NCI-H187 treated with DMSO at 0.1 percent for 48 hours (cell line): ENCODE results near the gene ALDH9A1.
"Not testable (repeated sequence)": the region's sequence is repeated elsewhere in the genome, so short reads cannot be mapped to it uniquely, and the experiment has no call there.

Experiments used
- DNase-seq: peaks from one replicate; lab custom pipeline; 2025; lab: John Stamatoyannopoulos, UW

Gene ALDH9A1

GRCh38 chr1:165697881-165698760, at the start of gene ALDH9A1:
TSS of gene ALDH9A1 (minus strand) at chr1:165698562. CDS start at chr1:165698558, 4 bp downstream.
- DNase-seq: peak; percentile 85

DNA sequence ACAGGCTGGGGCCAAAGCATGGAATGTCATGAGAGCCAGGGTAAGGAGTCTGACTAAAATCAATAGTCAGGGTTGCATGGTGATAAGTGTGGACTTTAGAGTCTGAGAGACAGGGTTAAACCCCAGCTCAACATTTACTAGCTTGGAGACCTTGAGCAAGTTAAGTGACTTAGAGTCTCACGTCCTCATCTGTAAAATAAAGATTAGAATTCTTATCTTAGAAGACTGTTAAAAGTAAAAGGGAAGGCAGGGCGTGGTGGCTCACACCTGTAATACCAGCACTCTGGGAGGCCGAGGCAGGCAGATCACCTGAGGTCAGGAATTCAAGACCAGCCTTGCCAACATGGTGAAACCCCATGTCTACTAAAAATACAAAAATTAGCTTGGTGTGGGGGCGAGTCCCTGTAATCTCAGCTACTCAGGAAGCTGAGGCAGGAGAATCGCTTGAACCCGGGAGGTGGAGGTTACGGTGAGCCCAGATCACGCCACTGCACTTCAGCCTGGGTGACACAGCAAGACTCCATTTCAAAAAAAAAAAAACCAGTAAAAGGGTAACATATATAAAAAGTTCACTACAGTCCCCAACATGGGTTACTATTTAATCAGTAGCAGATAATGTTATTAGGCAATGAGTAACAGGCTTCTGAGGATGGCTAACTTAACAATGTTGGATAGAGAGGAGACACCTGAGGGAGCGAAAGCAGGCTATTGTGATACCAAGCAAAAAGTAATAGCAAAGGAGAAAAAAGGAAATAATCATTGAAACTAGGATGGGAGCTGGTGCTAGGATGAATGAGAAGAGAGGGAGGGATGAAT, 49.5 kb upstream of the ALDH9A1 start:
- DNase-seq: no peak

GRCh38 chr1:165744913-165745312, 46.6 kb upstream of the ALDH9A1 start:
- not testable (repeated sequence) for DNase-seq

GRCh38 chr1:165742194-165742593, 43.8 kb upstream of the ALDH9A1 start:
- DNase-seq: no peak

DNA sequence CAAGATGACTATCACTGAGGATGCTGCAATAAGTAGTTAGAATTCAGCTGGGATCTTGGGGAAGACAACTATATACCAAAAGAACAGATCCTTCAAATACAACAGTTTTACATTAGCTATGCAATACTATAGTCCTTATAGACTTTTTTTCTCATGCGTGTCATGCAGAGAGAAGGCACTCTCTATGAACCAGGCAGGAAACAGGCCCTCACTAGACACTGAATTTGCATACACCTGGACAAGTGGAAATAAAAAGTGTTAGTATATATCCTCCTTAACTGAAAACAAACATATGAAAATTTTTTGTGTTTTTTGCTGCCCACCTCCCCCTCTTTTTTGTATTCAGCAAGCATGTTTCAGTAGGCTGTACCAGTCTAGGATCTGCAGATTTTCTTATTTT, 40.4 kb upstream of the ALDH9A1 start:
- no peak for DNase-seq

DNA sequence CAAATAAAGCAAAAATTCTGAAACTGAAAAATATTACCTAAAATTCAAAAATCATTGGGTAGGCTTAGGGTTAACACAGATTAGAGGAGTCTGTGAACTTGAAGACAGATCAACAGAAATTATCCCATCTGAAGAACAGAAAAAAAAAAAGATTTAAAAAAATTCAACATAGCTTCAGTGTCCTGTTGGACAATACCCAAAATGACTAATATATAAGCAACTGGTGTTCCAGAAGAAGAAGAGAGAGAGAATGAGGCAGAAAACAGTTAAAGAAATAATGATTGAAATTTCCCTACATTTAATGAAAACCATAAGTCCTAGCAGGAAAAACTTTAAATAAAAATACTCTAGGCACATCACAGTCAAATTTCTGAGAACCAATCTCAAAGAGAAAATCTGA, 38.8 kb upstream of the ALDH9A1 start:
- DNase-seq: no peak

DNA sequence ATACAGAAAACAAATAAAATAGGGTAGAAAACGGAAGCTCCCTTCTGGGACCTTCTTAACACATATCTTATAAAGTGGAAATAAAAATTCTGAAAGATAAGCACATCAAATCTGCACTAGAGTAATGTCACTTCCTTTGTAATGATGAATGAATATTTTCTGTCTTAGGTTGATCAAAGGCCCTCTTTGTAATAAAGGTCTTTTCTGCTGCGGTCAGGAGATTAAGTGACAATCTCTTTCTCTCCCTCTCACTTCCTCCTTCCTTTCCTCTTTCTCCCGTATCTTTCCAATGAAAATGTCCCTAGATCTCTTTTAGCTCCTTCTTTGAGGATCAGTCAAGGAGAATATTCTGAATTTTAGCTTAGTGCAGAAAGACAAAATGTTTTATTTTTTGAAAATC, 36.5 kb upstream of the ALDH9A1 start:
- DNase-seq: no peak

DNA sequence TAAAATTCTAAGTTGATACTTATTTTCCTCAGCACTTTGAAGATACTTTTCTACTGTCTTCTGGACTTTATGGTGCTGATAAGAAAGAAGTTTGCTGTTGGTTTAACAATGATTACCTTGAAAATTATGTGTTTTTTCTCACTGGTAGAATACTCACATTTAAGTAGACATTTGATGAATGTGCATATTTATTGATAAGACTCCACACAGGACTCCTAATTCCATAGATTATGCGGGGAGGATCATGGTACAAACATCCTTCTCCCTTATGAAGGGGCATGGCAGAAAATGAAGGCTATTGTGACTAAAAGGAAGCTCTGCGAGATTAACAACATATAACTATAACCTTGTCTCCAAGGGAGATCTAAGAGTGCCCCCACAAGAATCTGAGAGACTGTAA, 28.5 kb upstream of the ALDH9A1 start:
- no peak for DNase-seq

GRCh38 chr1:165726169-165726568, 27.8 kb upstream of the ALDH9A1 start:
- no peak for DNase-seq

DNA sequence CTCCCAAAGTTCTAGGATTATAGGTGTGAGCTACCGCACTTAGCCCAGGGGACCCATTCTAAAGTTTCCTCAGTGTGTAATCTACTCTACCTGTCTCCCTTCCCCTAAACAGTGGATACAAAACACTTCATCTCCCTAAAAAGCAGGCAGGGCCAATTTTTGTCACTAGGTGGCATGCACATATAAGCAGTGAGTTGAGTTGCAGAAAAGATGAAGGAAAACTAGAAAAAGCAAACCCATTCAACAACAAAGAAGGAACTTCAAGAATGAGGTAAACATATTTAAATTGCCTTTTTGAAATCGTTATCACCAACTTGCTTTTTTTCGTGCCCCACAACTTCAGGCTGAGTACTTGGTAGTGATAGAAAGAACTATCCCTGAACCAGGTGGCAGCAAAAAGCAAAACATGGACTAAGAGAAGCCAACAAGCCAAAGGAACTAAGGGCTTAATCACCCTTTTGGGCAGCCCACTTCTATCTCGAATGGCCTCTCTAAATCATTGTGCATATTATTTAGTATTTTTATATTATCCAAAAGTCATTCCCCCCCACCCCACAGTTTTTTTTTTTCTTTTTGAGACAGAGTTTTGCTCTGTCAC, 19.7 kb upstream of the ALDH9A1 start:
- no peak for DNase-seq

DNA sequence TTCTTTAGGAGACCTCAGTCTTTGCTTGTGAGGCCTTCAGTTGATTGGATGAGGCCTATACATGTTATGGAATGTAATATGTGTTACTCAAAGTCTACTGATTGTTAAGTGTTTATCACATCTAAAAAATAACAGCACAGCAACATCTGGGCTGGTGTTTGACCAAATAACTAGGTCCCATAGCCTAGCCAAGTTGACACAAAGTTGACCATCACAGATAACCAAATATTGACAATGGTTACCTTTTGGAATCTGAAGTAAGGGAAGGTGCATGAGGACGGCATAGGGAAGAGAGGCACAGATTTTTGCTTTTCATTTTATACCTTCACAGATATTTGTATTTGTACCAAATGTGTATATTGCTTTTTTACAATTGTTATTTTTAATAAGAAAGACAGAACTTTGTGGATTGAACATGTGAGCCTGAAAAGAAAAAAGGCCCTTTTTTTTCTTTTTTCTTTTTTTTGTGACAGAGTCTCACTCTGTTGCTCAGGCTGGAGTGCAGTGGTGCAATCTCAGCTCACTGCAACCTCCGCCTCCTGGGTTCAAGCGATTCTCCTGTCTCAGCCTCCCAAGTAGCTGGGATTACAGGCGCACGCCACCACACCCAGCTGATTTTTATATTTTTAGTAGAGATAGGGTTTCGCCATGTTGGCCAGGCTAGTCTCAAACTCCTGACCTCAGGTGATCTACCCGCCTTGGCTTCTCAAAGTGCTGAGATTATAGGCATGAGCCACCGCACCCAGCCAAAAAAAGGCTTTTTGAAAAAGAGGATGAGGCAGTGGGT, 18.1 kb upstream of the ALDH9A1 start:
- DNase-seq: not testable (repeated sequence)

DNA sequence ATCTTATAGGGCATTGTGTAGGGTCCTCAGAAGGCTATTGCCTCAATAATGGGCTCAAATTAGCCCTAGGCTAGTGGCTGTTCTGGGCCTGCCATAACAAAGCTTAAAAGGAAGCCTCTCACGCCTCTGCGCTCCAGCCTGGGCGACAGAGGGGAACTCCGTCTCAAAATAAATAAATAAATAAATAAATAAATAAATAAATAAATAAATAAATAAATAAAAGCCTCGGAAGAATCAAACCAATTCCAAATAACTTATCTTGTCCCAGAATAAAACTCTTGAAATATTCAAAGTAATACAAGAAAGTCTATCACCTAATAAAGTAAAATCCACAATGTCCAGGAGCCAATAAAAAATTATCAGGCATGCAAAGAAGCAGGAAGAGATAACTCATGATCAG, 14.4 kb upstream of the ALDH9A1 start:
- DNase-seq: no peak

DNA sequence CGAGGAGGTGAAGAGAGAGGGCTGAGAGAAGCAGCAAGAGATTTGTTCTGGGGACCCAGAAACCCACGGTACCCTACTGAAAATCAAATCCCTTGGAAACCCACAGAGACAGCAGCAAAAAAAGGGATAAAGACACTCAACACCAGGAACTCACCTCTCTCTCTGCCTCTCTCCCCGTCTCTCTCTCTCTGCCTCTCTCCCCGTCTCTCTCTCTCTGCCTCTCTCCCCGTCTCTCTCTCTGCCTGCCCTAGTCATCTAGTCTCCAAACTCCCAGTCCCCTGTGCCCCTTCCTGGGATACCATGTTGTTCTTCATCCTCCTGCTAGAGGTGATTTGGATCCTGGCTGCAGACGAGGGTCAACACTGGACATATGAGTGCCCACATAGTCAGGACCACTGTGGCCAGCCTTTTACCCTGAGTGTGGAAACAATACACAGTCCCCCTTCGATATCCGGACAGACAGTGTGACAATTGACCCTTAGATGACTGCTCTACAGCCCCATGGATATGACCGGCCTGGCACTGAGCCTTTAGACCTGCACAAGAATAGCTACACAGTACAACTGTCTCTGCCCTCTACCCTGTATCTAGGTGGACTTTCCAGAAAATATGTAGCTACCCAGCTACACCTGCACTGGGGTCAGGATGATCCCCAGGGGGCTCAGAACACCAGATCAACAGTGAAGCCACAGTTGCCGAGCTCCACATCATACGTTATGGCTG, 9.8 kb upstream of the ALDH9A1 start:
- no peak for DNase-seq

DNA sequence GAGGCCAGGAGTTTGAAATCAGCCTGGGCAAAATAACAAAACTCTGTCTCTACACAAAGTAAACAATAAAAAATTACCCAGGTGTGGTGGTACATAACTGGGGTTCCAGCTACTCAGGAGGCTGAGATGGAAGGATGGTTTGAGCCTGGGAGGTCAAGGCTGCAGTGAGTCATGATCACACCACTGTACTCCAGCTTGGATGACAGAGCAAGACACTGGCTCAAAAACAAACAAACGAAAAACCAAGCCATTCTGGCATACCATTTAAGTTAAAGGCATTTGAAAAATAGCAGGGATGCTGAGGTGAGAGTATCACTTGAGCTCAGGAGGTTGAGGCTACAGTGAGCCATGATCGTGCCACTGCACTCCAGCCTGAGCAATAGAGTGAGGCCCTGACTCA, 5.3 kb upstream of the ALDH9A1 start:
- no peak for DNase-seq

DNA sequence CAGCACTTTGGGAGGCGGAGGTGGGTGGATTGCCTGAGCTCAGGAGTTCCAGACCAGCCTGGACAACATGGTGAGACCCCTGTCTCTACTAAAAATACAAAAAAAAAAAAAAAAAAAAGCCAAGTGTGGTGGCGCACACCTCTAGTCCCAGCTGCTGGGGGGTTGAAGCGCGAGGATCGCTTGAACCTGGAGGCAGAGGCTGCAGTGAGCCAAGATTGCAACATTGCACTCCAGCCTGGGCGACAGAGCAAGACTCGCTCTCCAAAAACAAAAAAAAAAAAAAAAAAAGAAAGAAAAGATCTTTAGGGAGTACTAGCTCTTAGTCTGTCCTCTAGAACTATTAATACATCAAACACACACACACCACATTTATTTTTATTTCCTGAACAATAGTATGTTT, 3.6 kb upstream of the ALDH9A1 start:
- DNase-seq: not testable (repeated sequence)

DNA sequence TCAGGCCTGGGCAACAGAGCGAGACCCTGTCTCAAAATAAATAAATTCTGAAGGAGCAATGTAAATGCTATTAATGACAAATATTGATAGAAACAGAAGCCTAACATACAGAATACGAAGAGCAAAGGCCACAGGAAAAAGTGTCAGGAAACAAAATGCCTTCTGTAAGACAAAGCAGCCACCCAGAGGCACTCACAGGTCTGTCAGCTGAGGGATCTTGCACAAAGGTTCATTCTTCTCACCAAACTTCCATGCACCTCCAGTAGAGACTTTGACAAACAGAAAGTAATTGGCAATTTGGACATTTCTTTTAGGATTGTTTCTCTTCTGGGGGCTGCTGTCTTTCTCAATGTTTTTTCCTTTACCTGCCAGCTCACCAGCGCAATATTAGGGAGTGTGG, 1.2 kb upstream of the ALDH9A1 start:
- DNase-seq: no peak

GRCh38 chr1:165698761-165699052, 345 bp upstream of the ALDH9A1 start:
- DNase-seq: no peak

- DNase-seq: no peak
Observed at GRCh38 chr1:165697491-165697880, 876 bp downstream of the ALDH9A1 start.

GRCh38 chr1:165696625-165697100, 1.7 kb downstream of the ALDH9A1 start:
- DNase-seq: no peak

- DNase-seq: no peak
Observed at GRCh38 chr1:165695031-165695430, 3.3 kb downstream of the ALDH9A1 start.

DNA sequence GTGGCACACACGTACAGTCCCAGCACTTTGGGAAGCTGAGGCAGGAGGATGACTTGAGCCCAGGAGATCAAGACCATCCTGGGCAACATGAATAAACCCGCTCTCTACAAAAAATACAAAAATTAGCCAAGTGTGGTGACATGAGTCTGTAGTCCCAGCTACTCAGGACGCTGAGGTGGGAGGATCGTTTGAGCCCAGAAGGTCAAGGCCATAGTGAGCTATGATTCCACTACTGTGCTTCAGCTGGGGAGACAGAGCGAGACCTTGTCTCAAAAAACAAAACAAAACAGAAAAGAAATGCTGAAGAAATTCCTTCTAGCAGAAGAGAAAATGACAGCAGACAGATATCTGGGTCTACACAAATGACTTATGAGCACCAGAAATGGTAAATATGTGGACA, 10.3 kb downstream of the ALDH9A1 start:
- DNase-seq: no peak
